H1 (cell line): ENCODE results near the gene OSTF1. TPM values are rescaled to one million over a fixed set of nuclear protein-coding genes. Genes with fewer than 3 reads are reported as not detected.

Source experiments
- CTCF ChIA-PET: fragments of 300-600 bp; sonication (Branson Sonifier 250); formaldehyde crosslinking; loops from one replicate; lab custom pipeline; 2021; ENCODE audit not compliant: partially characterized antibody; lab: Charles Lee
- POLR2A ChIA-PET: fragments of 300-600 bp; sonication (Branson Sonifier 250); formaldehyde crosslinking; loops from one replicate; lab custom pipeline; 2021; ENCODE audit warnings: inconsistent platforms; ENCODE audit not compliant: partially characterized antibody; lab: Charles Lee
- DNase-seq, 2 experiments: peaks; one replicate each; pipeline versions ENCODE4 v3.0.0 to v3.0.0-alpha.2; 2010 to 2022; ENCODE audit warnings: low spot score in 2 of 2, low read depth in 1 of 2, mixed read lengths in 1 of 2
- FAIRE-seq: peaks from 2 replicates; lab custom pipeline; 2011; peaks lifted over from hg19 to GRCh38; lab: Jason Lieb, UNC
- H2AFZ ChIP-seq: 2 replicates; pipeline ENCODE4 v1.8.1; 2012; ENCODE audit warnings: low read length, inconsistent platforms
- H2AK5ac ChIP-seq: 2 replicates; pipeline ENCODE4 v1.6.1; 2013; ENCODE audit warnings: low read depth, low read length
- H2BK120ac ChIP-seq: replicated peaks from 2 replicates; pipeline ENCODE3; 2013; ENCODE audit warnings: low read depth, low read length, inconsistent platforms
- H2BK12ac ChIP-seq: 2 replicates; pipeline ENCODE4 v1.6.1; 2013; ENCODE audit warnings: low read depth, low read length
- H2BK15ac ChIP-seq: 2 replicates; pipeline ENCODE4 v1.6.1; 2013; ENCODE audit warnings: low read length
- H2BK20ac ChIP-seq: 2 replicates; pipeline ENCODE4 v1.6.1; 2013; ENCODE audit warnings: low read length
- H2BK5ac ChIP-seq: 2 replicates; pipeline ENCODE4 v1.6.1; 2013; ENCODE audit warnings: low read depth, low read length
- H3K14ac ChIP-seq: 2 replicates; pipeline ENCODE4 v1.6.1; 2013; ENCODE audit warnings: inconsistent platforms; ENCODE audit not compliant: insufficient read length
- H3K18ac ChIP-seq: 2 replicates; pipeline ENCODE4 v1.6.1; 2013; ENCODE audit warnings: low read length; ENCODE audit errors: extremely low read depth
- H3K23ac ChIP-seq: 2 replicates; pipeline ENCODE4 v1.6.1; 2013; ENCODE audit warnings: inconsistent platforms; ENCODE audit not compliant: insufficient read length
- H3K23me2 ChIP-seq: 2 replicates; pipeline ENCODE4 v1.6.1; 2013; ENCODE audit warnings: low read depth, low read length
- H3K27ac ChIP-seq: 2 replicates; pipeline ENCODE4 v1.6.1; 2011; ENCODE audit warnings: low read depth, low read length, inconsistent platforms
- H3K27me3 ChIP-seq, 4 experiments: replicated peaks in 1 of 4; 1 replicate in 1 of 4; 2 replicates in 3 of 4; pipeline versions ENCODE4 v1.6.1 to v1.8.1; 2011 to 2013; ENCODE audit warnings: low read length in 3 of 4, mild to moderate bottlenecking in 3 of 4, inconsistent platforms in 2 of 4, mixed read lengths in 2 of 4, moderate library complexity in 1 of 4; ENCODE audit not compliant: control insufficient read depth in 3 of 4, insufficient read depth in 3 of 4; ENCODE audit errors: extremely low read depth in 1 of 4
- H3K36me3 ChIP-seq, 4 experiments: 2 replicates each; pipeline versions ENCODE4 v1.6.1 to v1.8.1; 2011 to 2013; ENCODE audit warnings: mild to moderate bottlenecking in 4 of 4, low read length in 3 of 4, moderate library complexity in 2 of 4, control low read depth in 1 of 4, inconsistent platforms in 1 of 4; ENCODE audit not compliant: insufficient read depth in 4 of 4, control insufficient read depth in 2 of 4
- H3K4ac ChIP-seq: replicated peaks from 2 replicates; pipeline ENCODE3; 2013; ENCODE audit warnings: low read length, low read depth, mixed read lengths, inconsistent platforms; ENCODE audit not compliant: insufficient read length
- H3K4me1 ChIP-seq, 4 experiments: replicated peaks in 1 of 4; 1 replicate in 1 of 4; 2 replicates in 3 of 4; pipeline versions ENCODE4 v1.6.1 to v1.8.1; 2011 to 2013; ENCODE audit warnings: low read length in 3 of 4, inconsistent platforms in 2 of 4, mixed read lengths in 1 of 4; ENCODE audit not compliant: insufficient read depth in 4 of 4, control insufficient read depth in 3 of 4
- H3K4me2 ChIP-seq, 2 experiments: 2 replicates each; pipeline versions ENCODE4 v1.6.1 to v1.8.1; 2011 to 2013; ENCODE audit warnings: low read depth in 2 of 2, low read length in 2 of 2, control low read depth in 1 of 2, inconsistent platforms in 1 of 2, mild to moderate bottlenecking in 1 of 2; ENCODE audit not compliant: insufficient read depth in 1 of 2
- H3K4me3 ChIP-seq, 4 experiments: fragments of 200-600, 300-600 bp in 1 of 4; sonication (generic), shearing (Covaris generic), sonication (Bioruptor Twin) in 1 of 4; 2 replicates each; pipeline versions ENCODE4 v1.5.1 to v1.8.1; 2011 to 2016; ENCODE audit warnings: low read length in 4 of 4, low read depth in 3 of 4, control low read depth in 2 of 4, inconsistent platforms in 2 of 4, mild to moderate bottlenecking in 2 of 4, mixed read lengths in 1 of 4, moderate library complexity in 1 of 4; ENCODE audit not compliant: insufficient read depth in 2 of 4; ENCODE audit errors: extremely low read depth in 1 of 4
- H3K56ac ChIP-seq: replicated peaks from 2 replicates; pipeline ENCODE3; 2013; ENCODE audit warnings: low read depth, mild to moderate bottlenecking, mixed read lengths, low read length, inconsistent platforms; ENCODE audit not compliant: insufficient read length
- H3K79me1 ChIP-seq: 2 replicates; pipeline ENCODE4 v1.6.1; 2013; ENCODE audit warnings: low read depth, low read length, control low read depth
- H3K79me2 ChIP-seq, 2 experiments: 2 replicates each; pipeline versions ENCODE4 v1.6.1 to v1.8.1; 2012 to 2013; ENCODE audit warnings: low read length in 2 of 2, mild to moderate bottlenecking in 2 of 2, inconsistent platforms in 1 of 2; ENCODE audit not compliant: insufficient read depth in 2 of 2, control insufficient read depth in 1 of 2
- H3K9ac ChIP-seq, 4 experiments: replicated peaks in 1 of 4; 1 replicate in 1 of 4; 2 replicates in 3 of 4; pipeline versions ENCODE4 v1.6.1 to v1.8.1; 2011 to 2013; ENCODE audit warnings: low read depth in 3 of 4, low read length in 3 of 4, control low read depth in 2 of 4, mild to moderate bottlenecking in 2 of 4, moderate library complexity in 2 of 4, inconsistent platforms in 1 of 4; ENCODE audit errors: extremely low read depth in 1 of 4
- H3K9me3 ChIP-seq, 2 experiments: 2 replicates each; pipeline versions ENCODE4 v1.6.1 to v1.8.1; 2012 to 2013; ENCODE audit warnings: mild to moderate bottlenecking in 2 of 2, moderate library complexity in 2 of 2, control low read depth in 1 of 2, inconsistent platforms in 1 of 2, low read depth in 1 of 2, low read length in 1 of 2, mixed read lengths in 1 of 2; ENCODE audit not compliant: insufficient read depth in 2 of 2
- H4K20me1 ChIP-seq, 2 experiments: replicated peaks in 1 of 2; 2 replicates each; pipeline versions ENCODE3 to v1.8.1; 2011 to 2013; ENCODE audit warnings: inconsistent platforms in 2 of 2, low read length in 2 of 2, mild to moderate bottlenecking in 1 of 2; ENCODE audit not compliant: insufficient read depth in 2 of 2, control insufficient read depth in 1 of 2
- H4K5ac ChIP-seq: 2 replicates; pipeline ENCODE4 v1.6.1; 2013; ENCODE audit warnings: low read length, low read depth, mixed read lengths, inconsistent platforms; ENCODE audit not compliant: insufficient read length
- H4K8ac ChIP-seq: 2 replicates; pipeline ENCODE4 v1.8.0; 2013; ENCODE audit warnings: mild to moderate bottlenecking, moderate library complexity, low read length, inconsistent platforms; ENCODE audit not compliant: insufficient read depth; ENCODE audit errors: extremely low read depth
- H4K91ac ChIP-seq: replicated peaks from 2 replicates; pipeline ENCODE3; 2013; ENCODE audit warnings: low read length, mixed read lengths, inconsistent platforms; ENCODE audit not compliant: insufficient read length
- ASH2L ChIP-seq: fragments of 200-600, 300-600 bp; sonication (generic); IDR thresholded peaks from one replicate; pipeline ENCODE4 v1.7.1; 2017; ENCODE audit warnings: low read length
- CEBPB ChIP-seq: IDR thresholded peaks from 2 replicates; pipeline ENCODE4 v1.6.1; 2012; ENCODE audit warnings: low read depth, low read length
- CHD1 ChIP-seq: IDR thresholded peaks from 2 replicates; pipeline ENCODE4 v1.6.1; 2012; ENCODE audit warnings: low read depth, low read length, improper control_type of control experiment
- EGR1 ChIP-seq: IDR thresholded peaks from 2 replicates; pipeline ENCODE4 v1.6.1; 2011; ENCODE audit warnings: low read depth, low read length, borderline replicate concordance
- FOSL1 ChIP-seq: IDR thresholded peaks from 2 replicates; pipeline ENCODE4 v1.6.1; 2011; ENCODE audit warnings: mild to moderate bottlenecking, low read depth, low read length, moderate library complexity; ENCODE audit not compliant: insufficient read depth
- GABPA ChIP-seq: IDR thresholded peaks from 2 replicates; pipeline ENCODE4 v1.6.1; 2011; ENCODE audit warnings: mild to moderate bottlenecking, low read length, moderate library complexity, borderline replicate concordance; ENCODE audit not compliant: insufficient read depth
- KDM4A ChIP-seq: IDR thresholded peaks from one replicate; pipeline ENCODE4 v1.7.1; 2012; ENCODE audit warnings: low read depth, mild to moderate bottlenecking, moderate library complexity, low read length, inconsistent platforms; ENCODE audit not compliant: severe bottlenecking
- MAFK ChIP-seq: IDR thresholded peaks from 2 replicates; pipeline ENCODE4 v1.6.1; 2012; ENCODE audit warnings: low read depth, mild to moderate bottlenecking, improper control_type of control experiment, low read length
- POU5F1 ChIP-seq: IDR thresholded peaks from 2 replicates; pipeline ENCODE4 v1.6.1; 2011; ENCODE audit warnings: low read depth, mild to moderate bottlenecking, low read length, moderate library complexity
- RXRA ChIP-seq: IDR thresholded peaks from 2 replicates; pipeline ENCODE4 v1.6.1; 2011; ENCODE audit warnings: low read depth, mild to moderate bottlenecking, low read length, moderate library complexity; ENCODE audit not compliant: insufficient read depth
- SAP30 ChIP-seq: fragments of 300-600 bp; sonication (generic); IDR thresholded peaks from 2 replicates; pipeline ENCODE4 v1.7.1; 2012; ENCODE audit warnings: low read length, moderate library complexity, mild to moderate bottlenecking, inconsistent platforms; ENCODE audit not compliant: insufficient read depth, insufficient replicate concordance
- SP2 ChIP-seq: IDR thresholded peaks from 2 replicates; pipeline ENCODE4 v1.6.1; 2012; ENCODE audit warnings: mild to moderate bottlenecking, low read length, inconsistent platforms
- ZNF274 ChIP-seq: IDR thresholded peaks from 2 replicates; pipeline ENCODE4 v1.7.0; 2012; ENCODE audit warnings: low read length, borderline replicate concordance; ENCODE audit errors: extremely low read depth
- WGBS, 2 experiments: shearing (Covaris generic) in 1 of 2; methylation state at CpG; one replicate each; pipeline versions ENCODE4 v1.1.6 to v1.1.7; 2013 to 2015; ENCODE audit warnings: low lambda C conversion rate in 2 of 2, mixed read lengths in 2 of 2, inconsistent platforms in 1 of 2, low coverage in 1 of 2, missing lambda C conversion rate in 1 of 2; ENCODE audit not compliant: insufficient replicate concordance in 2 of 2, insufficient coverage in 1 of 2, insufficient read length in 1 of 2; ENCODE audit errors: extremely low coverage in 1 of 2, missing lambda C conversion rate in 1 of 2; 5-methylcytosine and 5-hydroxymethylcytosine counted together
- polyA plus RNA-seq, 7 experiments: library from polyadenylated mRNA; depleted of rRNA in 3 of 7; stranded (reverse) in 5 of 7; unstranded in 2 of 7; fragments of >200 nt in 5 of 7; fragments of 200-250 nt in 2 of 7; gene quantifications; 1 replicate in 5 of 7; 2 replicates in 1 of 7; 4 replicates in 1 of 7; pipeline versions ENCODE4 v1.2.1 to v1.2.3, GENCODE V29; 2011 to 2013; ENCODE audit warnings: missing spikeins in 2 of 7, mixed read lengths in 2 of 7
- total RNA-seq: library from RNA; stranded (reverse); fragmentation: NEBNext Ultra II Directional; extraction: Animal tissue kit (Norgen Biotek cat#: 25700); gene quantifications from 2 replicates; pipeline ENCODE4 v1.2.1, GENCODE V29; 2021
- TF ChIP-seq, protein P1 (sequence below): IDR thresholded peaks from 2 replicates; pipeline ENCODE4 v1.6.1; 2012; ENCODE audit warnings: inconsistent platforms

Gene OSTF1
- total and polyA plus RNA-seq, 2 of the 8 experiments (the other 6 are each of a cell fraction or from before 2014, with no cell fraction given) = 5.0 to 18.9 TPM

DNA sequence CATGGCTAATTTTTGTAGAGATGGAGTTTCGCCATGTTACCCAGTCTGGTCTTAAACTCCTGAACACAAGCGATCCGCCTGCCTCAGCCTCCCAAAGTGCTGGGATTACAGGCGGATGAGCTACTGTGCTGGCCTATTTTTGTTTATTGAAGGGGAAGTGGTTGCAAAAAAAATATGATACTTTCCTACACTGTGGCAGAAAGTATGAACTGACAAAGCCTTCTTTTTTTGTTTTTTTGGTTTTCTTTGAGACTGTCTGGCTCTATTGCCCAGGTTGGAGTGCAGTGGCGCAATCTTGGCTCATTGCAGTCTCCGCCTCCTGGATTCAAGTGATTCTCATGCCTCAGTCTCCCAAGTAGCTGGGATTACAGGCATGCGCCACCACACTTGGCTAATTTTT is 50.9 kb downstream of the OSTF1 start:
- Histone ChIP-seq H3K18ac (no peak overlapping the region), H3K23ac (no peak overlapping the region), H3K23me2 (no peaks in the 10 kb centered on the region), H3K27ac (no peak overlapping the region), H4K5ac (no peak overlapping the region), H2AFZ (no peak overlapping the region), H3K4me2 (no peak overlapping the region), H4K8ac (no peak overlapping the region), H4K20me1 (no peaks in the 10 kb centered on the region), H3K79me1 (no peaks in the 10 kb centered on the region), H3K36me3 (no peaks in the 10 kb centered on the region), H2BK120ac (no peak overlapping the region), H2BK12ac (no peak overlapping the region), H3K27me3 (no peaks in the 10 kb centered on the region), H2BK15ac (no peak overlapping the region), H3K4me1 (no peaks in the 10 kb centered on the region), H2AK5ac (no peak overlapping the region), H4K91ac (no peak overlapping the region), H3K9ac (no peak overlapping the region), H3K56ac (no peak overlapping the region), H3K79me2 (no peaks in the 10 kb centered on the region), H3K4me3 (no peak overlapping the region), H3K14ac (no peak overlapping the region), H2BK5ac (no peak overlapping the region), H2BK20ac (no peak overlapping the region), H3K9me3 (no peaks in the 10 kb centered on the region), H3K4ac (no peak overlapping the region)
- DNase-seq (no peak), FAIRE-seq (no peak)
- TF ChIP-seq EGR1 = no peak
- no peak for TF ChIP-seq SP2
- no peak for TF ChIP-seq SAP30
- TF ChIP-seq MAFK = no peak
- no peak for TF ChIP-seq POU5F1
- no peak for TF ChIP-seq ASH2L
- TF ChIP-seq GABPA = no peak
- no peak for TF ChIP-seq CHD1
- TF ChIP-seq FOSL1 = no peak
- TF ChIP-seq KDM4A = no peak
- TF ChIP-seq RXRA = no peak
- no peak for TF ChIP-seq ZNF274
- TF ChIP-seq, protein P1, sequence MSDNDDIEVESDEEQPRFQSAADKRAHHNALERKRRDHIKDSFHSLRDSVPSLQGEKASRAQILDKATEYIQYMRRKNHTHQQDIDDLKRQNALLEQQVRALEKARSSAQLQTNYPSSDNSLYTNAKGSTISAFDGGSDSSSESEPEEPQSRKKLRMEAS = no peak
- no peak for TF ChIP-seq CEBPB
- CTCF ChIA-PET = interaction anchor here (0.6 to 1.1 kb wide), 2 partner anchors 61 to 206 kb away, joined by 3 read pairs; no protein-coding TSS in a partner anchor
- POLR2A ChIA-PET = no interaction called here
- WGBS, 2 experiments = 77% methylated on average over 7 of the region's 7 CpGs; no CpG with 5 or more reads in 1 of the 2 experiments
